DOHH2 (cell line): ENCODE measurements around the gene DZIP1L.

Experiments used
- H3F3A ChIP-seq: fragments of 200-600 bp; sonication (generic), shearing (Covaris generic); 2 replicates; pipeline ENCODE4 v1.6.0; 2016; ENCODE audit warnings: antibody characterized with exemption, mild to moderate bottlenecking; ENCODE audit not compliant: control insufficient read depth, insufficient read depth
- H3K27ac ChIP-seq: fragments of 200-600 bp; sonication (generic); 2 replicates; pipeline ENCODE4 v1.5.1; 2014; ENCODE audit warnings: low read depth, mild to moderate bottlenecking, low read length, moderate library complexity
- H3K27me3 ChIP-seq: fragments of 200-600 bp; sonication (generic); 2 replicates; pipeline ENCODE4 v1.6.1; 2014; ENCODE audit warnings: mild to moderate bottlenecking, low read length, mixed read lengths; ENCODE audit not compliant: control insufficient read depth
- H3K36me3 ChIP-seq: fragments of 200-600 bp; sonication (generic); 2 replicates; pipeline ENCODE4 v1.6.1; 2014; ENCODE audit warnings: mild to moderate bottlenecking, low read length, moderate library complexity, mixed read lengths; ENCODE audit not compliant: control insufficient read depth
- H3K4me1 ChIP-seq: fragments of 200-600 bp; sonication (generic); 2 replicates; pipeline ENCODE4 v1.6.1; 2014; ENCODE audit warnings: mild to moderate bottlenecking, low read length, mixed read lengths; ENCODE audit not compliant: control insufficient read depth
- H3K4me2 ChIP-seq: fragments of 200-600 bp; sonication (generic); 2 replicates; pipeline ENCODE4 v1.6.0; 2014; ENCODE audit warnings: mild to moderate bottlenecking, low read length, moderate library complexity
- H3K4me3 ChIP-seq: fragments of 200-600 bp; sonication (generic); 2 replicates; pipeline ENCODE4 v1.5.1; 2014; ENCODE audit warnings: mild to moderate bottlenecking, low read length, mixed read lengths
- H3K79me2 ChIP-seq: fragments of 200-600 bp; sonication (generic); 2 replicates; pipeline ENCODE4 v1.6.1; 2014; ENCODE audit warnings: mild to moderate bottlenecking, low read length, mixed read lengths; ENCODE audit not compliant: control insufficient read depth
- H3K9me2 ChIP-seq: fragments of 200-600 bp; sonication (generic); replicated peaks from 2 replicates; pipeline ENCODE4 v1.6.1; 2014; ENCODE audit warnings: mild to moderate bottlenecking, low read length, mixed read lengths; ENCODE audit not compliant: control insufficient read depth
- H3K9me3 ChIP-seq: fragments of 200-600 bp; sonication (generic); 2 replicates; pipeline ENCODE4 v1.6.1; 2014; ENCODE audit warnings: antibody characterized with exemption, low read length, mixed read lengths; ENCODE audit not compliant: control insufficient read depth, insufficient read depth
- H4K20me1 ChIP-seq: fragments of 200-600 bp; sonication (generic); 2 replicates; pipeline ENCODE4 v1.6.0; 2014; ENCODE audit warnings: low read depth, mild to moderate bottlenecking, antibody characterized with exemption, low read length, moderate library complexity; ENCODE audit not compliant: control insufficient read depth, insufficient read depth
- CTCF ChIP-seq: fragments of 200-600 bp; sonication (generic); IDR thresholded peaks from one replicate; pipeline ENCODE4 v1.5.1; 2014; ENCODE audit warnings: antibody characterized with exemption, mild to moderate bottlenecking, low read depth, low read length; ENCODE audit not compliant: poor library complexity, severe bottlenecking
- EZH2phosphoT487 ChIP-seq: fragments of 200-600 bp; sonication (generic); IDR thresholded peaks from 2 replicates; pipeline ENCODE4 v1.6.1; 2017; ENCODE audit warnings: borderline replicate concordance, mild to moderate bottlenecking, antibody characterized with exemption, low read length, moderate library complexity, mixed read lengths

DZIP1L gene

GRCh38 chr3:138057384-138057783 is 58.0 kb downstream of the DZIP1L start:
- no peaks in the 10 kb centered on the region for H3F3A ChIP-seq
- no peaks in the 10 kb centered on the region for H3K9me3 ChIP-seq
- H3K79me2 ChIP-seq, result no peaks in the 10 kb centered on the region
- H3K27ac ChIP-seq, result no peak overlapping the region
- no peaks in the 10 kb centered on the region for H3K36me3 ChIP-seq
- H3K4me1 ChIP-seq, result peaks cover 12% of the 10 kb centered on the region
- H3K4me2 ChIP-seq, result no peak overlapping the region
- no peaks in the 10 kb centered on the region for H4K20me1 ChIP-seq
- H3K9me2 ChIP-seq, result no peaks in the 10 kb centered on the region
- no peak overlapping the region for H3K4me3 ChIP-seq
- H3K27me3 ChIP-seq, result no peaks in the 10 kb centered on the region; the same call in 1 of the 2 replicates
- no peak for TF ChIP-seq CTCF

GRCh38 chr3:138054057-138054456 is 61.4 kb downstream of the DZIP1L start:
- no peaks in the 10 kb centered on the region for H3F3A ChIP-seq
- no peak for TF ChIP-seq EZH2phosphoT487
- TF ChIP-seq CTCF, result no peak
- H3K4me1 ChIP-seq, result no peaks in the 10 kb centered on the region
- H3K4me2 ChIP-seq, result no peak overlapping the region
- H3K27ac ChIP-seq, result no peak overlapping the region
- H3K9me3 ChIP-seq, result no peaks in the 10 kb centered on the region
- H3K9me2 ChIP-seq, result no peaks in the 10 kb centered on the region
- H3K36me3 ChIP-seq, result no peaks in the 10 kb centered on the region
- no peaks in the 10 kb centered on the region for H3K27me3 ChIP-seq
- no peaks in the 10 kb centered on the region for H4K20me1 ChIP-seq
- H3K79me2 ChIP-seq, result no peaks in the 10 kb centered on the region
- no peak overlapping the region for H3K4me3 ChIP-seq

- no peaks in the 10 kb centered on the region for H3K36me3 ChIP-seq
- no peaks in the 10 kb centered on the region for H3F3A ChIP-seq
- H3K9me3 ChIP-seq, result no peaks in the 10 kb centered on the region
- H3K27ac ChIP-seq, result no peak overlapping the region
- H3K4me2 ChIP-seq, result no peak overlapping the region
- no peaks in the 10 kb centered on the region for H4K20me1 ChIP-seq
- H3K4me3 ChIP-seq, result no peak overlapping the region
- H3K9me2 ChIP-seq, result no peaks in the 10 kb centered on the region
- no peaks in the 10 kb centered on the region for H3K4me1 ChIP-seq
- TF ChIP-seq CTCF (peak; percentile 68), EZH2phosphoT487 (no peak)
- H3K27me3 ChIP-seq, result no peaks in the 10 kb centered on the region
- H3K79me2 ChIP-seq, result no peaks in the 10 kb centered on the region
These were observed 63.2 kb downstream of the DZIP1L start for GRCh38 chr3:138051947-138052802.
